WTC11 (cell line): Measurements from ENCODE around the gene BBS1. TPM values are rescaled to one million over a fixed set of nuclear protein-coding genes. Genes with fewer than 3 reads are reported as not detected.
A peak's percentile ranks its signal among the peaks of the same experiment; 100 is the strongest.

Experiments used
- ATAC-seq: fragments of 200-7000 bp; cut with Tn5 transposase; 2 replicates; pipeline ENCODE4 v1.10.0; 2021; ENCODE audit warnings: mild to moderate bottlenecking, moderate library complexity
- CTCF ChIA-PET: fragments of 300-600 bp; sonication (Branson Sonifier 250); formaldehyde crosslinking; loops from one replicate; lab custom pipeline; 2021; ENCODE audit warnings: antibody characterized with exemption; lab: Charles Lee
- POLR2A ChIA-PET: fragments of 350-600 bp; sonication (Branson Sonifier 250); formaldehyde crosslinking; loops from one replicate; lab custom pipeline; 2021; ENCODE audit warnings: antibody characterized with exemption; lab: Charles Lee
- DNase-seq: peaks from one replicate; pipeline ENCODE4 v3.0.0; 2021; ENCODE audit warnings: low spot score
- H3K27ac Mint-ChIP-seq: 2 replicates; pipeline ENCODE4 v1.8.0; 2021; ENCODE audit warnings: mixed read lengths
- H3K27me3 Mint-ChIP-seq: 2 replicates; pipeline ENCODE4 v1.8.0; 2021; ENCODE audit warnings: low read depth, mild to moderate bottlenecking, moderate library complexity, mixed read lengths
- H3K36me3 Mint-ChIP-seq: 2 replicates; pipeline ENCODE4 v1.8.0; 2021; ENCODE audit warnings: mixed read lengths
- H3K4me1 Mint-ChIP-seq: 2 replicates; pipeline ENCODE4 v1.8.0; 2022; ENCODE audit warnings: mixed read lengths
- H3K4me3 Mint-ChIP-seq: 2 replicates; pipeline ENCODE4 v1.8.0; 2021; ENCODE audit warnings: mild to moderate bottlenecking, moderate library complexity, mixed read lengths
- H3K9me3 Mint-ChIP-seq: 2 replicates; pipeline ENCODE4 v1.8.0; 2021; ENCODE audit warnings: mixed read lengths
- ERG ChIP-seq: fragments of 250-450 bp; sonication (Bioruptor Pico); IDR thresholded peaks from 2 replicates; pipeline ENCODE4 v1.8.0; 2021; ENCODE audit warnings: mild to moderate bottlenecking
- FOXP1 ChIP-seq: sonication (generic); formaldehyde crosslinking; IDR thresholded peaks from 2 replicates; pipeline ENCODE4 v1.8.0; 2022; ENCODE audit warnings: missing genetic modification reagents, mild to moderate bottlenecking, moderate library complexity, borderline replicate concordance
- HMGA2 ChIP-seq: fragments of 250-450 bp; sonication (Bioruptor Pico); IDR thresholded peaks from 2 replicates; pipeline ENCODE4 v1.4.0; 2021; ENCODE audit warnings: mild to moderate bottlenecking, moderate library complexity
- MXD4 ChIP-seq: fragments of 250-450 bp; sonication (Bioruptor Pico); IDR thresholded peaks from 2 replicates; pipeline ENCODE4 v1.8.0; 2021; ENCODE audit warnings: mild to moderate bottlenecking, moderate library complexity, borderline replicate concordance
- MYBL2 ChIP-seq: sonication (generic); formaldehyde crosslinking; IDR thresholded peaks from 2 replicates; pipeline ENCODE4 v1.8.1; 2023; ENCODE audit warnings: mild to moderate bottlenecking, moderate library complexity, missing genetic modification reagents
- NR2C2 ChIP-seq: sonication (generic); formaldehyde crosslinking; IDR thresholded peaks from 2 replicates; pipeline ENCODE4 v1.8.0; 2022; ENCODE audit warnings: mild to moderate bottlenecking, missing genetic modification reagents
- PRDM15 ChIP-seq: sonication (generic); formaldehyde crosslinking; IDR thresholded peaks from 2 replicates; pipeline ENCODE4 v1.8.0; 2022; ENCODE audit warnings: missing genetic modification reagents
- PREB ChIP-seq: sonication (generic); formaldehyde crosslinking; IDR thresholded peaks from 2 replicates; pipeline ENCODE4 v1.8.1; 2022; ENCODE audit warnings: mild to moderate bottlenecking, missing genetic modification reagents, moderate library complexity, borderline replicate concordance
- PRRX2 ChIP-seq: fragments of 250-450 bp; sonication (Bioruptor Pico); IDR thresholded peaks from 2 replicates; pipeline ENCODE4 v1.8.0; 2021; ENCODE audit warnings: mild to moderate bottlenecking
- SMAD3 ChIP-seq: sonication (generic); formaldehyde crosslinking; IDR thresholded peaks from 2 replicates; pipeline ENCODE4 v1.8.0; 2022; ENCODE audit warnings: missing genetic modification reagents, mild to moderate bottlenecking, borderline replicate concordance
- ZNF138 ChIP-seq: sonication (generic); formaldehyde crosslinking; conservative IDR thresholded peaks from 2 replicates; pipeline ENCODE4 v1.8.1; 2022; ENCODE audit warnings: mild to moderate bottlenecking, moderate library complexity, missing genetic modification reagents
- ZNF232 ChIP-seq: sonication (generic); formaldehyde crosslinking; IDR thresholded peaks from 2 replicates; pipeline ENCODE4 v1.8.0; 2022; ENCODE audit warnings: mild to moderate bottlenecking, missing genetic modification reagents
- ZNF423 ChIP-seq: fragments of 250-450 bp; sonication (Bioruptor Pico); IDR thresholded peaks from 2 replicates; pipeline ENCODE4 v2.1.2; 2022; ENCODE audit warnings: mild to moderate bottlenecking, moderate library complexity
- total RNA-seq: library from RNA; stranded (reverse); gene quantifications from 3 replicates; pipeline ENCODE4 v1.2.3, GENCODE V29; 2021
- TF ChIP-seq, protein P1 (sequence below): sonication (generic); formaldehyde crosslinking; IDR thresholded peaks from 2 replicates; pipeline ENCODE4 v1.8.1; 2022; ENCODE audit warnings: mild to moderate bottlenecking, moderate library complexity, missing genetic modification reagents
- TF ChIP-seq, protein P2 (sequence below): fragments of 250-450 bp; sonication (Bioruptor Pico); IDR thresholded peaks from 2 replicates; pipeline ENCODE4 v1.9.0; 2021; ENCODE audit warnings: mild to moderate bottlenecking
- TF ChIP-seq, protein P3 (sequence below): fragments of 250-450 bp; sonication (Bioruptor Pico); IDR thresholded peaks from 2 replicates; pipeline ENCODE4 v2.1.2; 2022; ENCODE audit warnings: mild to moderate bottlenecking, moderate library complexity

Gene BBS1
- total RNA-seq, 1 experiment from 2014 or later, result 26.8 TPM

- Mint-ChIP-seq H3K27me3 (peaks cover 15% of the 10 kb centered on the region), H3K9me3 (no peaks in the 10 kb centered on the region; the same call in 1 of the 2 replicates), H3K27ac (no peak overlapping the region), H3K4me3 (peak overlapping the region; percentile 16; the same call in 1 of the 2 replicates), H3K4me1 (peaks cover 21% of the 10 kb centered on the region), H3K36me3 (0 out of 2 replicates have a peak, but pooled peaks cover 5% of the 10 kb centered on the region)
- CTCF ChIA-PET, result interaction anchor here (0.6 to 3.9 kb wide), 3 partner anchors 8 to 110 kb away, joined by 3 to 23 read pairs (median 18); partner anchors contain the start of genes CCDC87, CCS and RBM4B
- DNase-seq (no peak), ATAC-seq (no peak)
- no peak for TF ChIP-seq ZNF423 (CRISPR knock-in tag)
- TF ChIP-seq ZNF232 (CRISPR knock-in tag), result no peak
- TF ChIP-seq, protein P1, sequence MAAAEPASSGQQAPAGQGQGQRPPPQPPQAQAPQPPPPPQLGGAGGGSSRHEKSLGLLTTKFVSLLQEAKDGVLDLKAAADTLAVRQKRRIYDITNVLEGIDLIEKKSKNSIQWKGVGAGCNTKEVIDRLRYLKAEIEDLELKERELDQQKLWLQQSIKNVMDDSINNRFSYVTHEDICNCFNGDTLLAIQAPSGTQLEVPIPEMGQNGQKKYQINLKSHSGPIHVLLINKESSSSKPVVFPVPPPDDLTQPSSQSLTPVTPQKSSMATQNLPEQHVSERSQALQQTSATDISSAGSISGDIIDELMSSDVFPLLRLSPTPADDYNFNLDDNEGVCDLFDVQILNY (CRISPR knock-in tag), result no peak
- TF ChIP-seq, protein P2, sequence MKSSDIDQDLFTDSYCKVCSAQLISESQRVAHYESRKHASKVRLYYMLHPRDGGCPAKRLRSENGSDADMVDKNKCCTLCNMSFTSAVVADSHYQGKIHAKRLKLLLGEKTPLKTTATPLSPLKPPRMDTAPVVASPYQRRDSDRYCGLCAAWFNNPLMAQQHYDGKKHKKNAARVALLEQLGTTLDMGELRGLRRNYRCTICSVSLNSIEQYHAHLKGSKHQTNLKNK (CRISPR knock-in tag), result no peak
- TF ChIP-seq PRRX2 (CRISPR knock-in tag), result no peak
- POLR2A ChIA-PET, result no interaction called here
Observed at GRCh38 chr11:66567787-66568123, 57.3 kb downstream of the BBS1 start.

DNA sequence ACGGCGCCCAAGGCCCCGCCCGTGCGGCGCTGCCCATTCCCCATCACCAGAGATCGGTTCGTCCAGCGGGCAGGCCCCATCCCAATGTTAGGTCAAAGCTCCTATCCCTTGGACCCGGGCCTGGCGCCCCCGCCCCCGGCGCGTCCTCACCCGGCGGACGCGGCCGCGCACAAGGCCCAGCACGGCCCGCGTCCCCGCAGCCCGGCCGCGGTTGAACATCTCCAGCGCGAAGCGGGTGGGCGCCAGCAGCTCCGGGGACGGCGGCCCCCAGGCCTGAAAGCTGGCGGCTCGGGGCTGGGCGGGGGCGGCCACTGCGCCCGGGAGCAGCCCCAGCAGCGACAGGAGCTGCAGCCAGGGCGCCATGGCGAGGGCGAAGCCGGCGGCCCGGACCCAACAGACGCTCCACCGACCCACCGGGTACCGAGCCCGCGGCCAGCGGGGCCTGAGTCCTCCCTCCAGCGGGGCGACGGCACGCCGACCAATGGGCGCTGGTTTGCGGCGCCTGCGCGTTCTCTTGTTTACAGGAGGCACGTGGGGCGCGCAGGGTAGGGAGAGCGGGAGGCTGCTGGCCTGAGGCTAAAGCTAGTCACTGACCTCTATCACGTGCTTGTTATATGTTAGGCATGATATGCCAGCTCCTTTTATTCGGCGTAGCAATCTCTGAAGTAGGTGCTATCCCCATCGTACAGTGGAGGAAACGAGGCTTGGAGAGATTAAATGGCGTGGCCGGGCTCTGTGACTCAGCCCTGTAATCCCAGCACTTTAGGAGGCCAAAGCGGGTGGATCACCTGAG lies 57.9 kb downstream of the BBS1 start, which contains the start of gene CTSF:
Gene CTSF (minus strand): TSS at position 483 of the 793 bp plus-strand sequence. CDS start 120 bp downstream, at position 363.
- Mint-ChIP-seq H3K27me3 (peaks cover 15% of the 10 kb centered on the region), H3K9me3 (peaks cover 3% of the 10 kb centered on the region; the same call in 1 of the 2 replicates), H3K4me1 (peaks cover 21% of the 10 kb centered on the region), H3K4me3 (peak within 1 kb of the TSS; percentile 16; the same call in 1 of the 2 replicates), H3K36me3 (peaks cover 2% of the 10 kb centered on the region), H3K27ac (peak within 1 kb of the TSS; percentile 48; the same call in 1 of the 2 replicates)
- CTCF ChIA-PET, result interaction anchor here (0.6 to 3.9 kb wide), 6 partner anchors 9 to 110 kb away, joined by 3 to 23 read pairs (median 5); partner anchors contain the start of genes CCDC87, CCS and RBM4B
- ATAC-seq (no peak), DNase-seq (peak; percentile 53)
- POLR2A ChIA-PET, result no interaction called here
- TF ChIP-seq ZNF138 (CRISPR knock-in tag) (no peak), ERG (no peak), SMAD3 (no peak), HMGA2 (CRISPR knock-in tag) (no peak)

DNA sequence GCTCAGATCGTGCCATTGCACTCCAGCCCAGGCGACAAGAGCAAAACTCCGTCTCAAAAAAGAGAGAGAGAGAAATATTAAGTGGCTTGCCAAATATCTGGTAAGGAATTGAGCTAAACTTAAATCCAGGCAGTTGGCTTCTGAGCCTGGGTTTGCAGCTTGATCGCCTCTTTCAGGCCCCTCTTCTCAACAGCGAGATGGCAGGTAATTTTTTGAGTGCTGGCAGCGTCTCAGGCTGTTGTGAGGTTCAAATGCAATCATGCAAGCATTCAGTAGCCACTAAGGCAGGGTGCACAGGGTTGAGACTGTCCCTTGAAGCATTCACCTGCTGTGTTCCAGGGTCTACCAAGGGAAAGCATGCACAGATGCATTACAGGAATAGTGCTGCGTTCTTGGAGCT lies 58.6 kb downstream of the BBS1 start:
- TF ChIP-seq, protein P3, sequence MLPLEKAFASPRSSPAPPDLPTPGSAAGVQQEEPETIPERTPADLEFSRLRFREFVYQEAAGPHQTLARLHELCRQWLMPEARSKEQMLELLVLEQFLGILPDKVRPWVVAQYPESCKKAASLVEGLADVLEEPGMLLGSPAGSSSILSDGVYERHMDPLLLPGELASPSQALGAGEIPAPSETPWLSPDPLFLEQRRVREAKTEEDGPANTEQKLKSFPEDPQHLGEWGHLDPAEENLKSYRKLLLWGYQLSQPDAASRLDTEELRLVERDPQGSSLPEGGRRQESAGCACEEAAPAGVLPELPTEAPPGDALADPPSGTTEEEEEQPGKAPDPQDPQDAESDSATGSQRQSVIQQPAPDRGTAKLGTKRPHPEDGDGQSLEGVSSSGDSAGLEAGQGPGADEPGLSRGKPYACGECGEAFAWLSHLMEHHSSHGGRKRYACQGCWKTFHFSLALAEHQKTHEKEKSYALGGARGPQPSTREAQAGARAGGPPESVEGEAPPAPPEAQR (CRISPR knock-in tag), result no peak
- peaks cover 21% of the 10 kb centered on the region for H3K4me1 Mint-ChIP-seq
- no peak for DNase-seq
- peak overlapping the region; percentile 48; the same call in 1 of the 2 replicates for H3K27ac Mint-ChIP-seq
- H3K9me3 Mint-ChIP-seq, result peaks cover 10% of the 10 kb centered on the region
- H3K27me3 Mint-ChIP-seq, result peaks cover 18% of the 10 kb centered on the region
- H3K4me3 Mint-ChIP-seq, result no peak overlapping the region
- no peak for ATAC-seq
- ChIA-PET CTCF (interaction anchor here (1.2 to 3.9 kb wide), 6 partner anchors 10 to 109 kb away, joined by 3 to 23 read pairs (median 5); partner anchors contain the start of genes CCDC87, CCS and RBM4B), POLR2A (no interaction called here)
- H3K36me3 Mint-ChIP-seq, result peaks cover 9% of the 10 kb centered on the region

- POLR2A ChIA-PET, result no interaction called here
- peak overlapping the region; percentile 94 for H3K27ac Mint-ChIP-seq
- H3K9me3 Mint-ChIP-seq, result peaks cover 22% of the 10 kb centered on the region
- H3K27me3 Mint-ChIP-seq, result peaks cover 28% of the 10 kb centered on the region
- CTCF ChIA-PET, result interaction anchor here (0.5 to 3.9 kb wide), 6 partner anchors 11 to 841 kb away, joined by 3 to 23 read pairs (median 4); partner anchors contain the start of genes CCDC87, CCS and RBM4B
- H3K4me3 Mint-ChIP-seq, result no peak overlapping the region
- H3K4me1 Mint-ChIP-seq, result peaks cover 21% of the 10 kb centered on the region
- ATAC-seq (peak; percentile 70), DNase-seq (no peak)
- peaks cover 21% of the 10 kb centered on the region for H3K36me3 Mint-ChIP-seq
- no peak for TF ChIP-seq FOXP1 (CRISPR knock-in tag)
- no peak for TF ChIP-seq MYBL2 (CRISPR knock-in tag)
- TF ChIP-seq NR2C2 (CRISPR knock-in tag), result no peak
- no peak for TF ChIP-seq PRDM15 (CRISPR knock-in tag)
- TF ChIP-seq PREB (CRISPR knock-in tag), result no peak
- no peak for TF ChIP-seq MXD4 (CRISPR knock-in tag)
- TF ChIP-seq PRRX2 (CRISPR knock-in tag), result no peak
Observed at GRCh38 chr11:66570079-66570849, 59.8 kb downstream of the BBS1 start.
